A673 (cell line): ENCODE measurements around the gene EFCAB9.

Experiments used
- CTCF ChIP-seq: fragments of 300-800, 200-600 bp; sonication (generic); conservative IDR thresholded peaks from 2 replicates; pipeline ENCODE4 v1.5.1; 2017; ENCODE audit warnings: low read depth, mild to moderate bottlenecking, antibody characterized with exemption, low read length, moderate library complexity, mixed read lengths
- EZH2 ChIP-seq: fragments of 200-600 bp; sonication (generic); IDR thresholded peaks from 2 replicates; pipeline ENCODE4 v1.6.1; 2017; ENCODE audit warnings: borderline replicate concordance, low read depth, mild to moderate bottlenecking, mixed read lengths, antibody characterized with exemption, low read length; ENCODE audit not compliant: poor library complexity, severe bottlenecking

DNA sequence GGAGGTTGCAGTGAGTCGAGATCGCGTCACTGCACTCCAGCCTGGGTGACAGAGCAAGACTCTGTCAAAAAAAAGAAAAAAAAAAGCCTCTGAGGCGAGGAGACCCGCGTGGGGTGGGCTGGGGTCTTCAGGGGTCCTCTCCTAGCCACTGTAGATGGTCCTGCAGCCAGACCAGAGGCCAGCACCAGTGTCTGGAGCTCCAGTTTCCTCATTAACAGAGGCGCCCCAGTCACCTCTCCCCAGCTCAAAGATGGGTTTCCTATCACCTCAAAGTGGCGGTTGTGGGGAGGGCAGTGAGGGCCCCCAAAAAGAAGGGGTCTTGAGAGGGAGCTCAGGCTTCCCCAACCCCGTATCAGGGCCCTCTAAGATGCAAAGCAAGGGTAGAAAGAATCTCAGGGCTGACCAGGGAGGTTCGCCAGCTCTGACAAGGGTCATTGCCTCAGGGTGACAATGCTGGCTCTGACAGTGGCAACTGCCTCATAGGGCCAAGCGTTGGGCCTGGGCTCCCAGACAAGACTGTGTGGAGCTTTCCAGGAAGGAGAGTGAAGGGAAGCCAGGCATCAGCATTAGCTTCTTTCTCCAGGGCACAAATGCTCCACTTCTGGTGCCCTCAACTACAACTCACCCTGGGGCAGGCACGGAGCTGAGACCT is 20.9 kb upstream of the EFCAB9 start:
- TF ChIP-seq EZH2 (no peak), CTCF (no peak)
